H7 (cell line): ENCODE measurements around the gene RNU11. TPM values are rescaled to one million over a fixed set of nuclear protein-coding genes. Genes with fewer than 3 reads are reported as not detected.
"Not testable (repeated sequence)": the region's sequence is repeated elsewhere in the genome, so short reads cannot be mapped to it uniquely, and the experiment has no call there.

Experiments used
- DNase-seq: peaks from one replicate; pipeline ENCODE4 v3.0.0; 2012
- H3K27me3 ChIP-seq: 2 replicates; pipeline ENCODE4 v1.6.0; 2011; ENCODE audit warnings: mild to moderate bottlenecking, low read length; ENCODE audit not compliant: control insufficient read depth, insufficient read depth
- H3K36me3 ChIP-seq: replicated peaks from 2 replicates; pipeline ENCODE4 v1.5.1; 2011; ENCODE audit warnings: low read length; ENCODE audit not compliant: control insufficient read depth, insufficient read depth
- H3K4me3 ChIP-seq: 2 replicates; pipeline ENCODE4 v1.5.1; 2011; ENCODE audit warnings: low read depth, mild to moderate bottlenecking, control low read depth, low read length, moderate library complexity; ENCODE audit not compliant: insufficient read depth
- total RNA-seq: library from RNA; depleted of rRNA; stranded (reverse); fragments of >200 nt; shearing (Covaris generic); gene quantifications from 2 replicates; pipeline ENCODE4 v1.2.3, GENCODE V29; 2014; rRNA removed

Gene RNU11
- total RNA-seq, 1 experiment from 2014 or later: not detected

DNA sequence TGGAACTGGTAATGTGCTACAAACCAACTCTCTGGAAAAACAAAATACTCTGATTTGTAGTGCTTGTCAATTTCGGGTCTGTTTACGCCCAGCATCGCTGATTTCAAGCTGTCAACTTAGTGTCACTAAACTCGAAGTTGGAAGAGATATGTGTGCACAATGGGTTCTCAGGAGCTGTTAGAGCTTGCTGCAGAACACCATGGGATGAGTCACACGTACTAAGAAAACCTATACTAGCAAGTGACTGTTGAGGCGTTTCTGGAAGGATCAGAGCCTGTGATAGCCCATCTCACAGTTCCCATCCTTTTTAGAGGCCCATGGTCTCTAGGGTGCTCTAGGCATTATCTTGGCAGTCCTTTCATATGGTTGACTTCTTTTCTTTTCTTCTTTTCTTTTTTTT, 34.4 kb downstream of the RNU11 start:
- H3K27me3 ChIP-seq: no peaks in the 10 kb centered on the region
- no peak overlapping the region for H3K4me3 ChIP-seq
- no peak for DNase-seq
- peaks cover 4% of the 10 kb centered on the region for H3K36me3 ChIP-seq

DNA sequence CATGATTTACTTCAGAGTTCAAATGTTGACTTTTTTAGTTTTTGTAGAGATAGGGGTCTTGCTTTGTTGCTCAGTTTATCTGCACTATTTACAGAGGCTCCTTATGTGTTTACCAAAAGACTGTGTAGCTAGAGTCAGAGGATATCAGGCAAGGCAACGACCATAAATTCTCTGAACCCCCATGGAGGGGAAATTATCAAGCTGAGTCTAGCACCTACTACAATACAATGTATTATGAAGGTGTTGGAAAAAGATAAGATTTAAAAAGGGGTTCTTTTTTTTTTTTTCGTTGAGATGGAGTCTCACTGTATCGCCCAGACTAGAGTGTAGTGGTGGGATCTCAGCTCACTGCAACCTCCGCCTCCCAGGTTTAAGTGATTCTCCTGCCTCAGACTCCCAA, 36.5 kb downstream of the RNU11 start:
- Histone ChIP-seq H3K36me3 (peaks cover 4% of the 10 kb centered on the region), H3K27me3 (no peaks in the 10 kb centered on the region), H3K4me3 (no peak overlapping the region)
- no peak for DNase-seq

DNA sequence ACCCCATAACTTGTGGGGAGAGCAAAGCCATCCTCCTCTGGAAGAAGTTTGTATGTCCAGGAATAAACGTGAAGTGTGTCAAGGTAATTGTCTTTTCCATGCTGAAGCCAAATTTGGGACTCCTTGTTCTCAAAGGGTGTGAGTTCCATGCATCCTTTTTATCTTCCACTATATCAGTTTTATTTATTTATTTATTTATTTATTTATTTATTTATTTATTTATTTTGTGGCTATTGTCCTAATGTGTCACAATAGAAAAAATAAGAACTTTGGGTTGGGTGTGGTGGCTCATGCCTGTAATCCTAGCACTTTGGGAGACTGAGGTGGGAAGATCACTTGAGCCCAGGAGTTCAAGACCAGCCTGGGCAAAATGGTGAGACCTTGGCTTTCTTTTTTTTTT, 43.2 kb downstream of the RNU11 start:
- H3K4me3 ChIP-seq, DNase-seq, H3K27me3 ChIP-seq, H3K36me3 ChIP-seq: not testable (repeated sequence)

Other genes starting within 250 kb of the RNU11 start
- 113 and 136 TPM in 2 replicates for gene RCC1, start 142.6 kb upstream of the RNU11 start, total RNA-seq
- gene TRNAU1AP, start 95.5 kb upstream of the RNU11 start, total RNA-seq: 35.3 and 37.1 TPM in 2 replicates
- gene RAB42, start 56.3 kb upstream of the RNU11 start, total RNA-seq: 6.2 and 11.5 TPM in 2 replicates
- gene TAF12, start 5.5 kb upstream of the RNU11 start, total RNA-seq: 72.3 and 78.8 TPM in 2 replicates
- 20.9 and 22.5 TPM in 2 replicates for gene GMEB1, start 20.2 kb downstream of the RNU11 start, total RNA-seq
- 114 and 137 TPM in 2 replicates for gene YTHDF2, start 88.3 kb downstream of the RNU11 start, total RNA-seq
- gene OPRD1, start 163.6 kb downstream of the RNU11 start, total RNA-seq: 0.52 and 0.81 TPM in 2 replicates